Mucosa of rectum (tissue), 2 donors: ENCODE measurements around the gene UNC93B1.
"Not testable (repeated sequence)": the region's sequence is repeated elsewhere in the genome, so short reads cannot be mapped to it uniquely, and the experiment has no call there.

Source experiments
- H3K27ac ChIP-seq, 2 donors: one replicate each; pipeline ENCODE4 v1.7.0; 2013; ENCODE audit warnings: inconsistent platforms in 2 of 2, low read depth in 2 of 2, low read length in 2 of 2
- H3K27me3 ChIP-seq, 2 donors: one replicate each; pipeline ENCODE4 v1.7.0; 2013; ENCODE audit warnings: low read length in 2 of 2; ENCODE audit not compliant: control insufficient read depth in 2 of 2, insufficient read depth in 2 of 2
- H3K36me3 ChIP-seq, 2 donors: one replicate each; pipeline ENCODE4 v1.7.0; 2013; ENCODE audit warnings: low read length in 2 of 2; ENCODE audit not compliant: control insufficient read depth in 2 of 2, insufficient read depth in 2 of 2
- H3K4me1 ChIP-seq, 2 donors: one replicate each; pipeline ENCODE4 v1.7.0; 2013; ENCODE audit warnings: low read length in 2 of 2, mild to moderate bottlenecking in 1 of 2; ENCODE audit not compliant: control insufficient read depth in 2 of 2, insufficient read depth in 2 of 2
- H3K4me3 ChIP-seq, 2 donors: one replicate each; pipeline ENCODE4 v1.7.0; 2013; ENCODE audit warnings: low read length in 2 of 2
- H3K9ac ChIP-seq, 2 donors: one replicate each; pipeline ENCODE4 v1.7.0; 2013; ENCODE audit warnings: low read length in 2 of 2, low read depth in 1 of 2, mild to moderate bottlenecking in 1 of 2
- H3K9me3 ChIP-seq, 2 donors: one replicate each; pipeline ENCODE4 v1.7.0; 2013; ENCODE audit warnings: low read length in 2 of 2; ENCODE audit not compliant: control insufficient read depth in 2 of 2
- donor health status: healthy.
- donor health status: Normal muscosa, but diverticular disease.

Gene UNC93B1

GRCh38 chr11:67963217-67963616, 40.7 kb downstream of the UNC93B1 start:
- not testable (repeated sequence) for H3K27me3 ChIP-seq, H3K4me1 ChIP-seq, H3K9me3 ChIP-seq, H3K27ac ChIP-seq, H3K9ac ChIP-seq, H3K4me3 ChIP-seq, H3K36me3 ChIP-seq

GRCh38 chr11:67956236-67956635, 47.7 kb downstream of the UNC93B1 start:
- not testable (repeated sequence) for H3K9me3 ChIP-seq, H3K27ac ChIP-seq, H3K9ac ChIP-seq, H3K4me1 ChIP-seq, H3K27me3 ChIP-seq, H3K4me3 ChIP-seq, H3K36me3 ChIP-seq

GRCh38 chr11:67955461-67956007, 48.4 kb downstream of the UNC93B1 start:
- not testable (repeated sequence) for H3K36me3 ChIP-seq, H3K27me3 ChIP-seq, H3K27ac ChIP-seq, H3K9me3 ChIP-seq, H3K4me1 ChIP-seq
- Histone ChIP-seq H3K9ac (peak overlapping the region in 1 of 2 donors; percentile 65), H3K4me3 (peak overlapping the region; percentile 65 to 66)

GRCh38 chr11:67954971-67955370, 48.9 kb downstream of the UNC93B1 start:
- not testable (repeated sequence) for H3K27me3 ChIP-seq, H3K27ac ChIP-seq, H3K36me3 ChIP-seq, H3K4me1 ChIP-seq, H3K9me3 ChIP-seq
- peak overlapping the region; percentile 37 to 39 for H3K4me3 ChIP-seq
- peak overlapping the region in 1 of 2 donors; percentile 38 for H3K9ac ChIP-seq

DNA sequence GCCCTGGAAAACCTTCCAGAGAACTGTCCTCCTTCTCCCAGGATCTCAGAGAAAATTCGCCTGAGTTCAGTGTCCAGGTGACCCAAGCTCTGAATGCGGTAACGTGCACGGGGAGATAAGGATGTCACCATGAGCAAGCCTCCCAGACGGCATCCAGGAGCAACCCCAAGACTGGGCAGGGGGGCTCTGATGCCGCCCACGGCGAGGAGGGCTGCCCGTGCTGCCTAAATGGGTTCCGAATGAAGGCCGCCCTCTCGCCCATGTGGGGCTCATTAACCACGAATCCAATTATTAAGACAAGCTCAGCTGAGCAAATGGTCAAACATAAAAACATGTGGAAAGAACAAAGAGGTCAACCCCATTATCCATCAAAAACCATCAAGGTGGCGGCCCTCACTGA, 49.6 kb downstream of the UNC93B1 start:
- not testable (repeated sequence) for H3K9me3 ChIP-seq, H3K9ac ChIP-seq, H3K27ac ChIP-seq, H3K36me3 ChIP-seq, H3K4me1 ChIP-seq, H3K27me3 ChIP-seq, H3K4me3 ChIP-seq

DNA sequence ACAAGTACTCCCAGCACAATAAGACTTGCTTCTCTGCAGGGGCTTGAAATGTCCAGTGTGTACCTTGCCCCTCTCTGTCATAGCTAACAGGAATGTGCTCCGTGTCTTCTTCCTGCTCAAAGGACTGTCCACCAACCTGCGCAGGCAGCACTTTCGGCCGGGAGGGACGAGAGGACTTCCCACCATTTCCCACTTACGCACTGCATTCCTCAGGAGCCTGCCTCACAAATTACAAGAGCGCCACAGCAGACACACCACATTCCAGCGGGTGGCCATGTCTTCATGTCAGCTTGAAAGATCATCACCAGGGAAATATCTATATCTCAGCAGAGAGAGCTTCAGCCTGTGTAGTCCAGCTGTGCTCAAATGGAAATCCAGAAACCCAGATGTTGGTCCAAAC, 53.2 kb downstream of the UNC93B1 start:
- not testable (repeated sequence) for H3K9me3 ChIP-seq, H3K4me3 ChIP-seq, H3K27me3 ChIP-seq, H3K36me3 ChIP-seq, H3K27ac ChIP-seq, H3K4me1 ChIP-seq, H3K9ac ChIP-seq

DNA sequence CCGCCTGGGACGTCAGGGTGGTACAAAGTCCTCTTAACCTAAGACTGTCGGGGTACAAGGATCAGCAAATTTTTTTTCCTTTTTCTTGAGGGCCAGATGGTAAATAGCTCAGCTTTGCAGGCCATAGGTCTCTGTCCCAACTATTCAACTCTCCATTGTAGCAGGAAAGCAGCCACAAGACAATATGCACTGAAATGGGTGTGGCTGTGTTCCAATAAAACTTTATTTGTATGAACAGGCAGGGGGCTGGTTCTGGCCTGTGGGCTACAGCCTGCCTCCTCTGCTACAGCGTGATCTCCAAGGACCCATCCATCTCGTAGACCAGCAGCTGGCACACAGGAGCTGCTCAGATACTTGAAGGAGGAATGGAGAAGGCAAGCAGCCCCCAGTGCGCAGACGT, 56.1 kb downstream of the UNC93B1 start:
- not testable (repeated sequence) for H3K4me1 ChIP-seq, H3K4me3 ChIP-seq, H3K9ac ChIP-seq, H3K9me3 ChIP-seq, H3K27me3 ChIP-seq, H3K36me3 ChIP-seq, H3K27ac ChIP-seq

DNA sequence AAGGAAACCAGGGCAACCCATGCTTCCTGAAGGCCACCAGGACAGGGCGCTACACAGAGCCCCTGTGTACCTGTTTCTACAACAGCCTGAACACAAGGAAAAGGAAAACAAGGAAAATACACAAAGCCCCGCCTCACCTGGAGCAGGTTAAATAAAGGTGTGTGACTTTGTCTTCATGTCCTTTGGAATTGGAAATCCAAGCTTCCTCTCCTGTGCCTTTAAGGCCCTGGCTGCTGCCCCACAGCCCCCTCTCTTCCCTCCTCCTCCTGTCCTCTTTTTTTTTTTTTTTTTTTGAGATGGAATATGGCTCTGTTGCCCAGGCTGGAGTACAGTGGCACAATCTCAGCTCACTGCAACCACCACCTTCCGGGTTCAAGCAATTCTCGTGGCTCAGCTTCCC, 57.5 kb downstream of the UNC93B1 start:
- Histone ChIP-seq H3K4me3 (peak overlapping the region; percentile 35 to 44), H3K9ac (peak overlapping the region in 1 of 2 donors; percentile 32), H3K27ac (peak overlapping the region; percentile 68 to 70)
- not testable (repeated sequence) for H3K4me1 ChIP-seq, H3K27me3 ChIP-seq, H3K9me3 ChIP-seq, H3K36me3 ChIP-seq

- H3K36me3 ChIP-seq, H3K4me3 ChIP-seq, H3K9me3 ChIP-seq, H3K27me3 ChIP-seq, H3K4me1 ChIP-seq, H3K9ac ChIP-seq, H3K27ac ChIP-seq: not testable (repeated sequence)
Measured at GRCh38 chr11:67943406-67943805, 60.5 kb downstream of the UNC93B1 start.
